Stomach (tissue), 4 donors: ENCODE measurements around the gene ME3.

ENCODE experiments used
- EP300 ChIP-seq: sonication (generic); formaldehyde crosslinking; IDR thresholded peaks from one replicate; pipeline ENCODE4 v1.6.1; 2017; ENCODE audit warnings: antibody characterized with exemption
- POLR2A ChIP-seq, 4 donors: fragments of 450-650 bp; IDR thresholded peaks; one replicate each; pipeline ENCODE4 v1.6.1; 2016; ENCODE audit warnings: antibody characterized with exemption in 4 of 4, control low read depth in 2 of 4, mild to moderate bottlenecking in 1 of 4, moderate library complexity in 1 of 4
- TF ChIP-seq, protein P1 (sequence below), 7 experiments: fragments of 450-650 bp in 4 of 7; fragments of 200-600 bp in 3 of 7; sonication (generic) in 3 of 7; IDR thresholded peaks; one replicate each; pipeline ENCODE4 v1.5.1; 2016 to 2019; ENCODE audit warnings: antibody characterized with exemption in 7 of 7, control low read depth in 2 of 7, mild to moderate bottlenecking in 1 of 7

DNA sequence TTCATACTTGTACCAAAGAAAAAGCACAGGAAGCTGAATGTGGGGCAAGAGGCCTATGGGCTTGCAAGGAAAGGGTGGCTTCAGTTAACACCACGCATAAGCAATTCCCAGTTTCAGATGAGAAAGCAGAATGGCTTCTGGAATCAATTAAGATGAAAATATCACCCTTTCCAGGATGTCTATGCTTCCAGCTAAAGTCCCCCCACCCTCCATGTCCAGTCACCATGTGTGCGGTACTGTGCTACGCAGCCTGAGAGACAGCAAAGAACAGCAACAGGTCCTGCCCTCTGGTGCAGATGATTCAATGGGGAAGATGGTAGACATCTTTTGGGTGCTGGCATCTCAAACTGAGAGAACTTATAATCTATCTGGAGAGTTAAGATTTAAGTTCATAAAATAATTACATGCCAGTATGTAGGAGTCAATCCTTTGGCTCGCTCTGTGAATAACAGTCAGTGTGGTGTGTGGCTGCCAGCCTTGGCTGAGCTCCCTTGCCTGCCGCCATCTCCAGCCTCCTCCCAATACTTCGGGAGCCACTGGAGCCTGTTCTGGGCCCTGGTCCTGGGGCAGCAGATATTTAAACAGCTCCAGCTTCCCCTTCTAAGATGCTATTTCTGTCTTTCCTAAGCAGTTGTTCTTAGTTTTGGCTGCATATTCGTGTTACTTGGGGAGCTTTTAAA lies 44.5 kb downstream of the ME3 start:
- TF ChIP-seq, protein P1, sequence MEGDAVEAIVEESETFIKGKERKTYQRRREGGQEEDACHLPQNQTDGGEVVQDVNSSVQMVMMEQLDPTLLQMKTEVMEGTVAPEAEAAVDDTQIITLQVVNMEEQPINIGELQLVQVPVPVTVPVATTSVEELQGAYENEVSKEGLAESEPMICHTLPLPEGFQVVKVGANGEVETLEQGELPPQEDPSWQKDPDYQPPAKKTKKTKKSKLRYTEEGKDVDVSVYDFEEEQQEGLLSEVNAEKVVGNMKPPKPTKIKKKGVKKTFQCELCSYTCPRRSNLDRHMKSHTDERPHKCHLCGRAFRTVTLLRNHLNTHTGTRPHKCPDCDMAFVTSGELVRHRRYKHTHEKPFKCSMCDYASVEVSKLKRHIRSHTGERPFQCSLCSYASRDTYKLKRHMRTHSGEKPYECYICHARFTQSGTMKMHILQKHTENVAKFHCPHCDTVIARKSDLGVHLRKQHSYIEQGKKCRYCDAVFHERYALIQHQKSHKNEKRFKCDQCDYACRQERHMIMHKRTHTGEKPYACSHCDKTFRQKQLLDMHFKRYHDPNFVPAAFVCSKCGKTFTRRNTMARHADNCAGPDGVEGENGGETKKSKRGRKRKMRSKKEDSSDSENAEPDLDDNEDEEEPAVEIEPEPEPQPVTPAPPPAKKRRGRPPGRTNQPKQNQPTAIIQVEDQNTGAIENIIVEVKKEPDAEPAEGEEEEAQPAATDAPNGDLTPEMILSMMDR (IDR thresholded peaks at IDR 0.05), result no peak
- no peak for TF ChIP-seq POLR2A (IDR thresholded peaks at IDR 0.05)
- TF ChIP-seq EP300, result no peak
